ELF-1 (cell line): ENCODE measurements around the gene CNGA3.
"Not testable (repeated sequence)": the region's sequence is repeated elsewhere in the genome, so short reads cannot be mapped to it uniquely, and the experiment has no call there.

Experiments used
- DNase-seq: peaks from one replicate; pipeline ENCODE4 v3.0.0-alpha.2; 2016; ENCODE audit warnings: low read depth, low spot score

Gene CNGA3

DNA sequence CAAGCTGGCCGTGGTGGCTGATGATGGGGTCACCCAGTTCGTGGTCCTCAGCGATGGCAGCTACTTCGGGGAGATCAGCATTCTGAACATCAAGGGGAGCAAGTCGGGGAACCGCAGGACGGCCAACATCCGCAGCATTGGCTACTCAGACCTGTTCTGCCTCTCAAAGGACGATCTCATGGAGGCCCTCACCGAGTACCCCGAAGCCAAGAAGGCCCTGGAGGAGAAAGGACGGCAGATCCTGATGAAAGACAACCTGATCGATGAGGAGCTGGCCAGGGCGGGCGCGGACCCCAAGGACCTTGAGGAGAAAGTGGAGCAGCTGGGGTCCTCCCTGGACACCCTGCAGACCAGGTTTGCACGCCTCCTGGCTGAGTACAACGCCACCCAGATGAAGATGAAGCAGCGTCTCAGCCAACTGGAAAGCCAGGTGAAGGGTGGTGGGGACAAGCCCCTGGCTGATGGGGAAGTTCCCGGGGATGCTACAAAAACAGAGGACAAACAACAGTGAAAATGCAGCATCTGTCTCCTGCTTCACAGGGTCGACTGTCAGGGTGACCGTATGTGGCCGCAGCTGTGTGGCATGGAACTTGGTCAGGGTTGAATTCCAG lies 50.6 kb downstream of the CNGA3 start:
- DNase-seq, result no peak

DNA sequence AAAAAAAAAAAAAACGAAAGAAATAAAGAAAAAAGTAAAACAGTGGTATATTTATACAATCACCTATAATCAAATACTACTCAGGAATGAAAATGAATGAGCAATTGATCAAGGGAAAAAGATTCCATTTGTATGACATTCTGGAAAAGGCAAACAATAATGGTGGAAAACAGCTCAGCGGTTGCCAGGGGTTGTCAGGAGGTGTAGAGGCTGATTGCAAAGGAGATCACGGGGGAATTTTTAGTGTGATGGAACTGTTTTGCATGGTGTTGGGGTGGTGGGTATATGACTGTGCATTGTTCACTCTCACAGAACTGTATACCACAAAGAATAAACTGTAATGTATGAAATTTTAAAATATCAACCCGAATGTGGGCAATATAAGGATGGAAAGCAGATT lies 52.9 kb downstream of the CNGA3 start:
- no peak for DNase-seq

DNA sequence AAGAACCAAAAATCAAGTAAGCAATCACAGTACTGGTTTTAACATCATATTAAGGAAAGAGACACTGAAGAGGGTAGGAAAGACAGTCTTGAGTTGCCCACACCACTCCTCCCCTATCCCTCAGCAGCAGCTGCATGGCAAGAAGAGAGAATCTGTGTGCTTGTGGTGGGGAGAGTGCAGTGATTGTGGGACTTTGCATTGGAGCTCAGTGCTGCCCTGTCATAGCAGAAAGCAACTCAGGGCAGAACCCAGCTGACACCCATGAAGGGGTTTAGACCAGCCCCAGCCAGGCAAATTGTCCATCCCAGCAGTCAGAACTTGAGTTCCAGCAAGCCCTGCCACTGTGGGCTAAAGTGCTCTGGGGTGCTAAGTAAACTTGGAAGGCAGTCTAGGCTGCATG lies 57.6 kb downstream of the CNGA3 start:
- no peak for DNase-seq

DNA sequence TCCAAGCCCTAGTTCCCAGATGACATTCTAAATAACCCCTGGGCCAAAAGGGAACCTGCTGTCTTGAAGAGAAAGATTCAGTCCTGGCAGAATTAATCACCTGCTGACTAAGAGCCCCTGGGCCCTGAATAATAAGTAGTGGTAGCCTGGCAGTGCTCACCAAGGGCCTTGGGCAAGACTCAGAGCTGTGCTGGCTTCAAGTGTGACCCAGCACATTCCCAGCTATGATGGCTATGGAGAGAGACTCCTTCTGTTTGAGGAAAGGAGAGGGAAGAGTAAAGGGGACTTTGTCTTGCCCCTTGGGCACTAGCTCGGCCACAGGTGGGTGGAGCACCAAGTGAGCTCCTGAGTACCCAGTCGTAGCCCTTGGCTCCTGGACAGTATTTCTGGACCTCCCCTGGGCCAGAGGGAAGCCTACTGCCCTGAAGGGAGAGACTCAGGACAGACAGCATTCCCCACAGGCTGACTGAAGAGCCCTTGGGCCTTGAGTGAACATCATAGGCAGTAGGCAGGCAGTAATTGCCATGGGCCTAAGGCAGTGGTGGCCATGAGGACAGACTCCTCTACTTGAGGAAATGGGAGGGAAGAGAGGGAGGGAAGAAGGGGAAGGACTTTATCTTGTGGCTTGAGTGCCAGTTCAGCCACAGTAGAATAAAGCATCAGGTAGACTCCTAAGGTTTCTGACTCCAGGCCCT lies 58.4 kb downstream of the CNGA3 start:
- DNase-seq, result peak; percentile 54

DNA sequence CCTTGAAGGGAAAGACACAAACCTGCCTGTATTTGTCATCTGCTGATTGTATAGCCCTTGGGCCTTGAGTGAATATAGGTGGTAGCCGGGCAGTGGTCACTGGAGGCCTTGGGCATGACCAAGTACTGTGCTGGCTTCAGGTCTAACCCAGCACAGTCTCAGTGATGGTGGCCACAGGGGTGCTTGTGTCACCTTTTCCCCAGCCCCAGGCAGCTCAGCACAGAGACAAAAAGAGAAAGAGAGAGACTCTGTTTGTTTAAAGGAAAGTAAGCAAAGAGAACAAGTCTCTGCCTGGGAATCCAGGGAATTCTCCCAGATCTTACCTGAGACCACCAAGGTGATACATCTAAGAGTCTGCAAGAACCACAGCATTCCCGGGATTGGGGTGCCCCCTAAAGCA lies 59.0 kb downstream of the CNGA3 start:
- DNase-seq, result no peak

DNA sequence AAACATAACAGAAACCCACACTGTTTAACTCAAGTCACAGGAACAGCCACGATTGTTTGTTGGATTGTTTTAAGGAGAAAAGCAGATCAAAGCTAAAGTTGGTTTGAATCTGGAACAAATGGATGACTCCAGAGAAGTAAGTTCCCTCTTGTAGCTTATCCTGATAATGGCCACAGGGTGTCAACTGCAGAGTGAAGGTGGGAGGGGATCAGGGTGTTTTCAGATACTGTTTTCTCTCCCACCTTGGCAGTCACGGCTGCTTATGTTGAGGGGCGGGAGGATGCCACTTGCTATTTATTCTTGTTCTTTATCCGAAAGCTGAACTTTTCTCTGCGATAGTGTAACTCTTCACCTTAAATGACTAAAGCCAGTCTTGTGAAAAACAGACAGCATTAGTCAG lies 61.9 kb downstream of the CNGA3 start:
- no peak for DNase-seq

DNA sequence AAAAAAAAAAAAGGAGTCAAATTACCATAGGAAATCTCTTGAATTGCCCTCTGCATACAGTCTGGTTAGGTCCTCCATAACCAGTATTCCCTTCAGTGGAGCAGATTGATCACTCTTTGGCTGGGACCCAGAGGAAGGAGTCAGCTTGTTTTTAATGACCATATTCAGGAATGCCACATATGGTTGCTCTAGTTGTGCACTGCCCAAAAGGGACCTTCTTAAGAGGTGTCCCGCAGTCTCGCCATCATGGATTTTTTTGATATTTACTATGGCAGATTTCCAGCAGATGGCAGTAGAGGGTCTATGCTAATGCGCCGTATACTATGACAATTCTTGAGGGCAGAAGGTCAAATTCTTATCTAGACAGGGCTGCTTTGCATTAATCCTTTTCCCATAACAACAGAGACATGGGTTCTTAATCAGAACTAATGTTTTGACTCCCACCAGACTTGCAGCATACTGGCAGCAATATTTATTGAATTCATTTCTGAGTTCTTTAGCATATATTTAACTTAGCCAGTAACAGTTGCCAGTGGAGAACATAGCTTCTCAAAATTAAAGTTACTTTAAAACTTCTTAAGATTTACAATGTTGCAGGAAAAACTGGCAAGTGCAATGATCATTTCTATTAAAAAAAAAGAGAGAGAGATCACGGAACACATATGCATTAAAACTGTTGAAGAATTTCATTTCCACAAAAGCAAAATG lies 66.6 kb downstream of the CNGA3 start:
- peak; percentile 51 for DNase-seq

DNA sequence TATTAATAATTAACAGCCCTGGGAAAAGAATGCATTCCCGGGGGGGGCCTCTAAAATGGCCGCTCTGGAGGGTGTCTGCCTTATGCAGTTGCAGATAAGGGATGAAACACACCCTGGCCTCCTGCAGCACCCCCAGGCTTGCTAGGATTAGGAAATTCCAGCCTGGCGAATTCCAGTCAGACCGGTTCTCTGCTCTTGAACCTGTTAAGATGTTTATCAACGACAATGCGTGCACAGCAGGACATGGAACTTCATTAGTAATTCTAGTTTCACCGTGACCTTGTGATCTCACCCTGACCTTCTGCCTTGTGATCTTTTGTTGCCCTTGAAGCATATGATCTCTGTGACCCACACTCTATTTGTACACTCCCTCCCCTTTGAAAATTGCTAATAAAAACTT lies 68.0 kb downstream of the CNGA3 start:
- not testable (repeated sequence) for DNase-seq

DNA sequence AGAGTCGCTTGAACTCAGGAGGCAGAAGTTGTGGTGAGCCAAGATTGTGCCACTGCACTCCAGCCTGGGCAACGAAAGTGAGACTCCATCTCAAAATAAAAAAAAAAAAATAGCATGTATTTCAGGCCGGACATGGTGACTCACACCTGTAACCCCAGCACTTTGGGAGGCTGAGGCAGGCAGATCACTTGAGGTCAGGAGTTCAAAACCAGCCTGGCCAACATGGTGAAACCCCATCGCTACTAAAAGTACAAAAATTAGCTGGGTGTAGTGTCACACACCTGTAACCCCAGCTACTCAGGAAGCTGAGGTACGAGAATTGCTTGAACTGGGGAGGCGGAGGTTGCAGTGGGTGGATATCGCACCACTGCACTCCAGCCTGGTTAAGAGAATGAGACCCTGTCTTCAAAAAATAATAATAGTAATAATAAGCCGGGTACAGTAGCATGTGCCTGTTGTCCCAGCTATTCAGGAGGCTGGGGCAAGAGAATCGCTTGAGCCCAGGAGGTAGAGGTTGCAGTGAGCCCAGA lies 69.5 kb downstream of the CNGA3 start:
- DNase-seq, result not testable (repeated sequence)

DNA sequence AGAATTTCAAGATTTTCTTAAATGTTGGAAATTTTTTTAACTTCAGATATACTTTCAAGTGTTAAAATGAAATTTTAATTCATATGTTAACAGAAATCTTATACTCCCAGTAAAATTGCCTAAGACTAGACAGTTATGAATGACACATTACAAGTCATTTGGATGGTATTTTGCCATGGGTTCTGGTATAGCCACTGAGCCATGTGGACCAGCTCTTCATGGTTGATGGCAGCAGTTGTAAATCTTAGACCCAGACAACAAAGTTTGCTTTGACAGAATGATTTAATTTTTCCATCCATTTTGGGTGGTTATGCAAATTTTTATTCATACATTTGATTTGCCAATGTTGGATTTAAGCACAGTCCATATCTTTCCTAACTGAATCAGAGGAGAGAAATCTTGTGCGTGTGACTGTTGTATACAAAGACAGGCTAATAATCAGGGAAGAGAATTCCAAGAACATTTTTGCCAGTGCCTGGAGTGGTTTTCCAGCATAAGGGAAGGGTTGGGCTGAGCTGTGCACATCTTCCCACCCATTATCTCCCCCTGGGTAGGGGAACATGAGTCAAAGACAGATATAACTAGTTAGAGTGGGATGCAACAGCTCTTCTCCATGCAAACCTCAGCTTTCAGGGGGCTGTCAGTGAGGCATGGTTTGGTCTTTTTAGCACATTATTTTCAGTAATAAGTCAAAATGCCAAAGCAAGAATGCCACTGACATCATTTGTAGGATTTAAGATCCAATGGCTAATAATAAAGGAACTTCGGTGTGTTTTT lies 70.3 kb downstream of the CNGA3 start:
- DNase-seq, result no peak

DNA sequence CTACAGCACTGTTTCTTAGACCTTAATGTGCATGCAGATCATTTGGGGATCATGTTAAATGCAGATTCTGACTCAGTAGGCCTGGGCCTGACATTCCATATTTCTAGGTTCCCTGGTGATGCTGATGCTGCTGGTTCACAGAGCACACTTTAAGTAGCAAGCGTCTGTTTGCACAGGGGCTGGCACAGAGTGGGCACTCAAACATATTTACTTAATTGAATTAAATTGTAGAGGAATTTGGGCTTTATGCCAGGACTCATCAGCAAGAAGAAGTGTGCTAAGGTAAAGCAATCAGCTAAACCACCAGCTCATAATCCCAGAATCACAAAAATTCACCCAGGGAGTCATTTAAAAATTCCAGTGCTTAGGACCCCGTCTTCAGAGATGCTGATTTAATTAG lies 73.3 kb downstream of the CNGA3 start:
- DNase-seq, result no peak

DNA sequence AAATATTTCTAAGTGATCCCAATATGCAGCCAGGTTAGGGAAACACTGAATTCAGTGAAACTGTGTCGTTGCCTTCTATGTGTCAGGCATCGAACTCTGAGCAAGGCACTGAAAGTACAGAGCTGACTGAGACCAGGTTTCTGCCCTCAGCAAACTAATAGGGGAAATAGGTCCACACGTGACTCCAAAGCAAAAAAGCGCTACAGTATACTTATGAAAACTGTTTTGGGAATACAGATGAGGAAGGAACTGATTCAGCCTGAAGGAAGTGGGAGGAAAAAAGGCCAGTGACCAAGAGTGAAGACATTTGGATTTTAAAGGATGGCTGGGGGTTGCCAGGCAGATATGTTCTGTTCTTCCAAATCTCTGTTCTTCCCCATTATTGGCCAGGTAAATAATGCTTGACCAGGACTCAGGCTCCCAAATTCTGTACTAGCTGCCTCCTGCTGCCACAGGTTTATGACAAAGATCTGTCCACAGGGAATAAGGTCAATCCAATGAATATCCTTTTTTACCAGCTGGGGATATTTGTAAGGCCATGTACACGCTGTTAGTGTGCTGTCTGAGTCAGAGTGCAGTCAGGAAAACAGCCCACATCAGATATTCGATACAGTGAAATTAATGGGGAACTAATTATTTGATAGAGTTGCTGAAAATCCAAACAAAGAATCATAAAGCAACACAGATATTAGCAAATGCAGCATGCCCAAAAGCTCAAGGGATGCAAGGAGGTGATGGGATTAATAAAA lies 73.9 kb downstream of the CNGA3 start:
- DNase-seq, result no peak

DNA sequence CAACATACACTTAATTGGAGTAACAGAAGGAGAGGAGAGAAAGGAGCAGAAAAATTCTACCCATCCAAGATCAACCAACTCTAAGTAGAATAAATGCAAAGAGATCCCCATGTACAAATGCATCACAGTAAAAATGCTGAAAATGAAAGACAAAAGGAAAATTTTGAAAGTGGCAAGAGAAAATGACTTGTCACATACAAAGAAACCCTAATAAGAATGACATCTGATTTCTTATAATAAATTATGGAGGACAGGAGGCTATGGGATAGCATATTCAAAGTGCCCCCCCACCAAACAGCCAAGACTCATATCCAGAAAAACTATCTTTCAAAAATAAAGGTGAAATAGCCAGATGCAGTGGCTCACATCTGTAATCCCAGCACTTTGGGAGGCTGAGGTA lies 76.2 kb downstream of the CNGA3 start:
- DNase-seq, result no peak

DNA sequence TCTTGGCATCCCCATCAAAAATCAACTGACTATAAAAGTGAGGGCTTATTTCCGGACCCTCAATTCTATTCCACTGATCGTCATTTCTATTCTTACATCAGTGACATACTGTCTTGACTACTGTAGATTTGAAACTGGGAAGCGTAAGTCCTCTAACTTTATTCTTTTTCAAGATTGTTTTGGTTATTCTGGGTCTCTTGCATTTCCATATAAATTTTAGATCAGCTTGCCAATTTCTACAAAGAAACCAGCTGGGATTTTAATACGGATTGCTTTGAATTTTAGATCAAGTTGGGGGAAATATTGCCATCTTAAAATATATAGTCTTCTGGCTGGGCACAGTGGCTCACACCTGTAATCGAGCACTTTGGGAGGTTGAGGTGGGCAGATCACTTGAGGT lies 80.5 kb downstream of the CNGA3 start:
- DNase-seq, result no peak

DNA sequence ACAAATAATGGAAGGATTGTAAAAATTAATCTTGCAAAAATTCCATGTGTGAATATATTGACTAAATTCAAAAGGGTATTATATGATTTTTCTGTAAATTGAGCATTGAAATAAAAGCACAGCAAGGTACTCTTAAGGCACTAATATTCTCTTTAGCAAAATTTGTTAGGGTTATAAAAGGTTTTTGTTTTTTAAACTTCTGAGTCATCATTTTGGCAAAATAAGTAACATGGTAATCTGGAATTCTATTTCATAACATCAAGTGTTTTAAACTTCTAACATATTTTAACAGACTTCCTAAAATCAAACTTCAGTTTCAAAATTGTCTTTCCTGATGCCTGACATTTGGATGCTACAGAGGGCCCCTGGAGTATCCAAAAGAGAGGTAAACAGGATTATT lies 85.9 kb downstream of the CNGA3 start:
- no peak for DNase-seq

DNA sequence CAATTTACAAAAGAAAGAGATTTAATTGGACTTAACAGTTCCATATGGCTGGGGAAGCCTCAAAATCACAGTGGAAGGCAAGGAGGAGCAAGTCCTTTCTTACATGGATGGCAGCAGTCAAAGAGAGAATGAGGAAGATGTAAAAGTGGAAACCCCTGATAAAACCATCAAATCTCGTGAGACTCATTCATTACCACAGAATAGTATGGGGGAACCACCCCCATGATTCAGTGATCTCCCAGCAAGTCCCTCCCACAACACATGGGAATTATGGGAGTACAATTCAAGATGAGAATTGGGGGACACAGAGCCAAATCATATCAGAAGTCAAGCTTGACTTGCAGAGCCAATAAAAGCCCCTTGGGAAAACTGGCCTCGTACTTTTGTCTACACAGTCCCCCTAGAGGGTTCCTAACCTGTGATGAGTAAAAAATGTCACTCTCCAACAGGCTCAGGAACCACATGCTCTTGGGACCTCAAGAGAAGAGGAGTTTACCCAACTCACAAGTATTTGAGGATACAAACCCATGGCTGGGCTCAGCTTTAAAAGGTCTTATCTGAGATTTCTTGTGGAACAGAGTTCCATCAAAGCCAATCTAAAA lies 87.2 kb downstream of the CNGA3 start:
- DNase-seq, result no peak

DNA sequence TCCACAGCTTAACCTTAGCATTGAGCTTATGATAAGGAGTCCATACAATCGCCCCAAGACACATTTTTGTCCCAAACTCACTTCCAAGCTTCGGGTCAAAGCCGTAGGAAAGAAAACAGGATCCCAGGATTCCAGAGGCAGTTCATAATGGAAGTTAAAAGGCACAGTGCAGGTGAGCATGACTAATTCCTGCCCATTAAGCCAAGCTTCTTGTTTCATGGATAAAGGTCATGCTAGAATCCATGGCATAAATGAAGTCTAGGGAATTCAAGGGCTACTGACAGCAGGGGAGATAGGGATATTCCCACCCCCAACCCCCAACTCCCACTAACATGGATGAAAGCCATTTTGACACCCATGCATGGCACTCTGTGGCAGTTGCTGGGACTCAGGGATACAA lies 88.2 kb downstream of the CNGA3 start:
- no peak for DNase-seq

DNA sequence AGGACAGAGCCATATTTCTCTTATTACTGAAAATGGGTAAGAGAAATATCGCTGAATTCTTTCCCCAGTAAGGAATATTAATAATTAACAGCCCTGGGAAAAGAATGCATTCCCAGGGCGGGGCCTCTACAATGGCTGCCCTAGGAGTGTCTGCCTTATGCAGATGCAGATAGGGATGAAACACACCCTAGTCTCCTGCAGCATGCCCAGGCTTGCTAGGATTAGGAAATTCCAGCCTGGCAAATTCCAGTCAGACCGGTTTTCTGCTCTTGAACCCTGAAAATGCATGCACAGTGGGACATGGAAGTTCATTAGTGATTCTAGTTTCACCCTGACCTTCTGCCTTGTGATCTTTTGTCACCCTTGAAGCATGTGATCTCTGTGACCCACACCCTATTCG lies 89.4 kb downstream of the CNGA3 start:
- not testable (repeated sequence) for DNase-seq

DNA sequence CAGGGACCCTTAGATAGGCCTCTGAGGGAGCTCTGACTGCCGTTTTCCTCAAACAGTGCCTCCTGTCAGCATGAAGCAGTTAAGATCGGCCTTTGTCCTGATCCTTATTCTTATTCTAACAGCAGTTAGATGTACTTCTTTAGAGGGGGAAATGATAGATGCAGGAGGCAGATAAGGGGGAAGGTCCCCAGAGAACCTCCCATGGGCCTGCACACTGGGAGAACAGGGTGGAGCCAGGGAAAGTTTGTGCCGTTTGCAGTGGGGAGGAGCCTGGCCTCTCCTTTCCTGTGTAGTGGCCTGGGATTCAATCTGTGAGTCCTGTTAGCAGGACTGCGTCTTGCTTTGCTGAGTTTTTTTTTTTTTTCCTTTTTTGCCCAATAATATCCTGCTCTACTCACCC lies 90.5 kb downstream of the CNGA3 start:
- DNase-seq, result no peak

DNA sequence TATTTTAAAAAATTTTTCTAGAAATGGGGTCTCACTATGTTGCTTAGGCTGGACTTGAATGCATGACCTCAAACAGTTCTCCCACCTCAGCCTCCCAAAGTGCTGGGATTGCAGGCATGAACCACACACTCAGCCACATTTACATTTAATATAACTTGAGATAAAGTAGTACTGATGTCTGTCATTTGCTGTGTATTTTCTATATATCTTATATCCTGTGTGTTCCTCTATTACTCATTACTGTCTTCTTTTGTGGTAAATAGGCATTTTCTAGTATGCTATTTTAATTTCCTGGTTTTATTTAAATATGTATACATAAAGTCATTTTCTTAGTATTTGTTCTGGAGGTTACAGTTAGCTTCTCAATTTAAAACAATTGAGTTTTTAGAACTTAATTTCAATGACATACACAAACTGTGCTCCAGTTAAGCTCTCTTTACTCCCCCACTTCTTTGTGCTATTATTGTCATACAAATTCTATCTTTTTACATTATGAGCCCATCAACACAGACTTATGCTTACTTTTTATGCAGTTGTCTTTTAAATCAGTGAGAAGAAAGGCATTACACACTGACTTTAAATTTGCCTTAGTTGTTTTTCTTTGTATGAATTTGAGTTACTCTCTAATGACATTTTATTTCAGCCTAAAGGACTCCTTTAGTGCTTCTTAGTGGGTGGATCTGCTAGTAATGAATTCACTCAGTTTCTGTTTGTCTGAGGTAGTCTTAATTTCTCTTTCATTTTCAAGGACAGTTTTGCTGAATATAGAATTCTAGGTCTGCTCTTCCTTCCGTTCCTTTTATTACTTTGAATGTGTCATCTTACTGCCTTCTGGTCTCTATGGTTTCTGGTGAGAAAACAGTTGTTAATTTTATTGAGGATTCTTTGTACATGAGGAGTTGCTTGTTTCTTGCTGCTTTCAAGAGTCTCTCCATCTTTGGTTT lies 92.2 kb downstream of the CNGA3 start:
- no peak for DNase-seq
